Cardiac fibroblast (primary cell): ENCODE data around the gene RAP1GAP2.

Source experiments
- DNase-seq, 2 donors: peaks; one replicate each; pipeline versions ENCODE4 v3.0.0 to v3.0.0-alpha.2; 2010; ENCODE audit warnings: low read depth in 2 of 2
- H3K4me3 ChIP-seq, 2 donors: replicated peaks in 1 of 2; 1 replicate in 1 of 2; 2 replicates in 1 of 2; pipeline ENCODE4 v1.5.1; 2011; ENCODE audit warnings: low read depth in 2 of 2, low read length in 2 of 2, mild to moderate bottlenecking in 2 of 2, moderate library complexity in 1 of 2
- CTCF ChIP-seq: IDR thresholded peaks from one replicate; pipeline ENCODE4 v1.5.1; 2011; ENCODE audit warnings: low read depth, mild to moderate bottlenecking, low read length, inconsistent platforms

Gene RAP1GAP2

GRCh38 chr17:2954898-2955445, 158.7 kb downstream of the RAP1GAP2 start:
- TF ChIP-seq CTCF = no peak
- DNase-seq = peak; percentile 92 to 97
- H3K4me3 ChIP-seq = no peak overlapping the region

- H3K4me3 ChIP-seq = no peak overlapping the region
- TF ChIP-seq CTCF = no peak
- no peak for DNase-seq
These were observed 159.8 kb downstream of the RAP1GAP2 start for GRCh38 chr17:2955931-2956582.

GRCh38 chr17:2957631-2958286, 161.5 kb downstream of the RAP1GAP2 start:
- H3K4me3 ChIP-seq = no peak overlapping the region
- peak; percentile 42 to 57 for DNase-seq
- no peak for TF ChIP-seq CTCF

DNA sequence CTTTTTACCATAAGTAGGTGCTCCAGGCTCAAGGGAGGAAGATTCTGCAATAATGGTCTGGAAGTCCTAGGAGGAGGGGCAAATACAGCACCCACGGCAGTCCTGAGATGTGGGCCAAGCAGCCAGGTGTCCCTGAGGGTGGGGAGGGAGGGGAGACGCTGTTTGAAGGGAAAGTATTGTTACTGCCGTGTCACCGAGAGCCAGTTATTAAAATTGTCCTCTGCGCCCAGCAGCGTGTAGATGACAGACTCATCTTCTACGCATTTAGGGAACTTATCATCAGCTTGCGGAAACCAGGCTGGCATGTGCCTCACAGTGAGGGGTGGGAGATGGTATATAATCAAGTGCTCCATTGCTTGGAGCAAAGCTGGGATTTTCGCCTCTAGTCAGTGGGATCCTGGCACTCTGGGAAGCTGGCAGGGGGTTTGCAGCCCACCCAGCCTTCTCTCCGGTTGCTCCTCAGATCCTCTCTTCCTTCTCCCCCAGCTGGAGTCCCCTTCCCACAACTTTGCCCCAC, 162.5 kb downstream of the RAP1GAP2 start:
- no peak overlapping the region for H3K4me3 ChIP-seq
- TF ChIP-seq CTCF = no peak
- no peak for DNase-seq

DNA sequence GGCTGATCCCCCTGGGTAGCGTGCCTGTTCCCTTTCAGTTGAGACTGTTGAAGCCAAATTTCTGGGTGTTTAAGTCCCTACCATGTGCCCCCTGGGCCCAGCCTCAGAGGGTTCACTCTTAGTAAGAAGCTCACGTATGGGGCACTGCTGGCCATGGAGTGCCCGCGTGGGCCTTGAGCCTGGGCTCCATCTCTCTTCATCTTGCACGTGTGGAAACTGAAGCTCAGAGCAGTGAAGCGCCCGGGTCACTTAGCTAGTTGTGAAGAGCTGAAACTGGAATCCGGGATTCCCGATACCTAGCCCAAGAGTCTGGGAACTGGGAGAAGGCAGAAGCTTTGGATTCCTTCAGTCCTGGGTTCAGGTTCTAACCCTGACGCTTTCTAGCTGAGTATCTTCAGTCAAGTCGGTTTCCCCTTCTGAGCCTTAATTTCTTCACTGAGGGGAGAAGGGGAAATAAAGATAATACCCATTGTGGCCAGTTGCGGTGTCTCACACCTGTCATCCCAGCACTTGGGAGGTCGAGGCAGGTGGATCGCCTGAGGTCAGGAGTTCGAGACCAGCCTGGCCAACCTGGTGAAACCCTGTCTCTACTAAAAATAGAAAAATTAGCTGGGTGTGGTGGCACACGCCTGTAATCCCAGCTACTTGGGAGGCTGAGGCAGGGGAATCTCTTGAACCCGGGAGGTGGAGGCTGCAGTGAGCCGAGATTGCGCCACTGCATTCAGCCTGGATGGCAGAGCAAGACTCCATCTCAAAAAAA, 163.3 kb downstream of the RAP1GAP2 start:
- no peak overlapping the region for H3K4me3 ChIP-seq
- no peak for TF ChIP-seq CTCF
- no peak for DNase-seq

DNA sequence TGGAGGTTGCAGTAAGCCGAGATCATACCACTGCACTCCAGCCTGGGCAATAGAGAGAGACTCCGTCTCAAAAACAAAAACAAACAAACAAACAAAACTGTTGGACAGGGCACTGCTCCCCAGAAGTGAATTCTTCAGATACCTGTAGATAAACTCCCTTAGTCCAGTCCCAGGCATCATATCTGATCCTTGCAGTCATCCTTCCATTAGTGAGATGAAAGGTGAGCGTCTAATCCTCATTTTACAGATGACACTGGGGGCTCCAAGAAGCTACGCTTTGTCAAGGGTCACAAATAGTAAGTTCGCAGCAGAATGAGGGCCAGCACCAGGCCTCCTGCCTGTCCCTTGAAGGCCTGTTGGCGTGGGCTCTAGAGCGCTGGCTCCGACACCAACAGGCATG, 165.2 kb downstream of the RAP1GAP2 start:
- no peak for TF ChIP-seq CTCF
- no peak for DNase-seq
- H3K4me3 ChIP-seq = no peak overlapping the region
